Urinary bladder (tissue), 4 donors: ENCODE results near the gene BRINP3. TPM values are rescaled to one million over a fixed set of nuclear protein-coding genes. Genes with fewer than 3 reads are reported as not detected.
"Not testable (repeated sequence)": the region's sequence is repeated elsewhere in the genome, so short reads cannot be mapped to it uniquely, and the experiment has no call there.

Experiments used
- DNase-seq: peaks from one replicate; pipeline ENCODE4 v3.0.0-alpha.2; 2015; ENCODE audit errors: extremely low spot score
- H3K27ac ChIP-seq: one replicate; pipeline ENCODE4 v1.5.1; 2013; ENCODE audit warnings: low read depth, mild to moderate bottlenecking, moderate library complexity
- H3K36me3 ChIP-seq: one replicate; pipeline ENCODE4 v1.6.1; 2013; ENCODE audit warnings: mild to moderate bottlenecking, moderate library complexity; ENCODE audit not compliant: insufficient read depth
- H3K4me1 ChIP-seq: one replicate; pipeline ENCODE4 v1.6.1; 2013; ENCODE audit warnings: mild to moderate bottlenecking, moderate library complexity; ENCODE audit not compliant: insufficient read depth
- H3K4me3 ChIP-seq: one replicate; pipeline ENCODE4 v1.5.1; 2013; ENCODE audit warnings: low read depth, low read length
- WGBS: extraction: QIAGEN DNeasy Blood & Tissue Kit; methylation state at CpG from one replicate; pipeline ENCODE4 v1.1.7; 2013; 5-methylcytosine and 5-hydroxymethylcytosine counted together
- polyA plus RNA-seq: library from polyadenylated mRNA; stranded (reverse); fragments of 200-250 nt; gene quantifications from one replicate; pipeline ENCODE4 v1.2.3, GENCODE V29; 2013
- total RNA-seq: library from RNA; depleted of rRNA; stranded (reverse); fragments of >200 nt; gene quantifications from one replicate; pipeline ENCODE4 v1.2.3, GENCODE V29; 2014
- donor health status: healthy with polysubstance abuse.
- donor health status: healthy.

The BRINP3 gene
- total and polyA plus RNA-seq, 2 donors, result 1.2 to 10.8 TPM

DNA sequence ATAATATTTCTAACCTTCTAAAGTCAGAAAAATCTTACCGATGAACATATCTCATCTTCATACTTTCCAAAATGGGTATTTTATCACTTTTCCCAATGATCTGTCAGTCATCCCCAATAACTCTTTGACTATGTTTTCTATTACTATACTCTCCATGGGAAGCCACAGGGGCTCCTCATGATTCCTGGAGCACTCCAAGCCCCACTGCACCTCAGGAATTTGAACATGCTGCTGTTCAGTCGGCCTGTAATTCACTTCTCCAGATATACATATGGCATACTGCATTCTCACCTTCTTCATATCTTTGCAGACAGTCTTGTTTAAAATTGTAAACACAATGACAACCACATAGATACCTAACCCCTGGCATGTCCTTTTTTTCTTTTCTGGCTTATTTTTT lies 333.0 kb downstream of the BRINP3 start:
- no peaks in the 10 kb centered on the region for H3K36me3 ChIP-seq
- no peak for DNase-seq
- no peaks in the 10 kb centered on the region for H3K4me1 ChIP-seq
- H3K27ac ChIP-seq, result no peak overlapping the region
- H3K4me3 ChIP-seq, result no peak overlapping the region
- 72% methylated on average over 2 of the region's 2 CpGs for WGBS

DNA sequence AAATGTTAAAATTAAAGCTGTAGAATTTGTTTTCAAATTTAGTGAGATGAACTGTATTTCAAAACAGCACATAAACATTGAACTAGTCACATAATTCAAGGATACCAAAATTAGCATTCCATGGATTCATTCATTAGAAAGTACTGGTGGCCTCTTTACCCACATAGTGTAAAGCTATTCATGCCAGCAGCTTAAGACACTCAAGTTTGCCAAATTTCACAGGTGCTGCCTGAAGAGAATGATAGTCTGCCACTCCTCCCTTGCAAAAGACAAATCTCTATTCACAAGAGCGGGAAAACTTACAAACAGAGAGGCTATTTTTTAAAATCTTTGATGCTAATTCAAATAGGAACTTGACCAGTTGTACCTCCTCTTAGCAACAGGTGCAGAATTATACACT lies 337.0 kb downstream of the BRINP3 start:
- Histone ChIP-seq H3K4me3 (no peak overlapping the region), H3K27ac (no peak overlapping the region), H3K36me3 (no peaks in the 10 kb centered on the region), H3K4me1 (no peaks in the 10 kb centered on the region)
- DNase-seq, result no peak
- WGBS, result 95% methylated on average over 1 of the region's 1 CpG

DNA sequence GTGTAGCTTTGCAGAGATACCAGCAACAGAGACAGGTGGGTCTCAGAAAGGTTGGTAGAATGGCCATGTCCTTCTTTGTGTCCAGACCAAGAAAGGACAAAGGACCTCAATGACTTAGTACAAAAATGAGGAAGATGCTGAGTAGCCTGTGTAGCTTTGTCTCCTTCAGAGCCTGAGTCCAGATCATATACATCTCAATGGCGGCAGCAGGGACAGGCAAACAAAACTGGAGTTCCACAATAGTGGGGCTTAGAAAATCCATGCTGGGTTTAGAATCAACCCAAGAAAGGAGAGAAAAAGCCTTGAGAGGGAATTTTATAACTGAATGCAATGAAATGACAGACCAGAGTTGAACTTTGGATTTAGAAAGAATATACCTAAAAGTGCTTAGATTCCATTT lies 339.0 kb downstream of the BRINP3 start:
- 98% methylated on average over 1 of the region's 1 CpG for whole genome bisulfite sequencing
- no peak overlapping the region for H3K4me3 ChIP-seq
- DNase-seq, result no peak
- no peaks in the 10 kb centered on the region for H3K36me3 ChIP-seq
- no peak overlapping the region for H3K27ac ChIP-seq
- no peaks in the 10 kb centered on the region for H3K4me1 ChIP-seq

DNA sequence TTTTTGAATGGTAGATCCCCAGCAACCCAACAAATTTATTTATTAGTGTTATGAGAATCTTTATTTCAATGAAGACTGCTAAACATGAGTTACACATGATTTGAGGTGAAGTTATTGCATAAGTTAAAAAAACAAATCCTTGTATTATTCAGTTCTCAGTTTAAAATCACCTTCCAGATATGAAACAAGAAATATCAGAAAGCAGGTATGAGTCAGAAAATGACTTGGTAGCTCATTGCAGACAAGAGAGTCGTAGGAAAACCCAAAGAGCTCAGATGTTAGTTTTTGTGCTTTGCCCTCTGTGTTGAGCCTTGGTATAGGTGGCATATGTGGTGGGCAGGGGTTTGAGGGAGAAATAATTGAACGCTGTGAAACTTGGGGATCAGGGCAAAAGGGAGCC lies 339.4 kb downstream of the BRINP3 start:
- no peak for DNase-seq
- H3K36me3 ChIP-seq, result no peaks in the 10 kb centered on the region
- H3K4me3 ChIP-seq, result no peak overlapping the region
- H3K4me1 ChIP-seq, result no peaks in the 10 kb centered on the region
- 47% methylated on average over 2 of the region's 2 CpGs for WGBS
- H3K27ac ChIP-seq, result no peak overlapping the region

DNA sequence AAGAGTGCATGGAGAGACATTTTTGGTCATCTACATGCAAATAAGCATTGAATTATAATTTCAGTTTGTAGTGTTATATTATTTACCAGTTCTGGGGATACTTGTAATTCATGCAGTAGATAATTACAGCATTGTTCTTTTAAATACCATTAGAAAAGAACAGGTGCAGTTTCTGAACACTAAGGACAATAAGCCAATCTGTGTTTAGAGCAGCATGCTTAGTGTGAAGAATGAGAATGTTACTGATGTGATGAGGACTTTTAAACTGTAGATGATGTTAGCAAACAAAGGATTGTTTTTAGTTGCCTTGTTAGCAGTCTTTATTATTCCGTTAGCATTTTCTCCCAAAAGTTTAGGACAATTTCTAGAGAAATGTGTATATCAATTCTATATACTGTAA lies 348.3 kb downstream of the BRINP3 start:
- Histone ChIP-seq H3K27ac (no peak overlapping the region), H3K36me3 (no peaks in the 10 kb centered on the region), H3K4me1 (no peaks in the 10 kb centered on the region), H3K4me3 (no peak overlapping the region)
- 92% methylated on average over 1 of the region's 1 CpG for WGBS
- DNase-seq, result no peak

DNA sequence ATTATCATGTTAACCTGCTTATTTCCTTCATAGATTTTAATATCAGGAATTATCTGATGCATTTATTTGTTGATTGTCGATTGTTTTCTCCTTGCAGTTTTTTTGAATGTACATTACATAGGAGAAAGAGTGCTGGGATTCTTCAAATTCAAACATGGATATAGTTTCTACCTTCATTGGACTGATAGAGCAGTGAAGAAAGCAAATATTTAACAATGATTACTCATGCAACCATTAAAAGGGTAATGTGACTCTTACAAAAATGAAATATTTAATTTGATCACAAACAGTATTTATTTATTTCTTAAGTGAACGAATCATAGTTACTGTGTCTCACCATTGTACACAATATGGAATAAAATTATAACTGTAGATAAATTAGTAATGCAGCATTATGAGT lies 350.9 kb downstream of the BRINP3 start:
- no peaks in the 10 kb centered on the region for H3K36me3 ChIP-seq
- no peak for DNase-seq
- no peak overlapping the region for H3K4me3 ChIP-seq
- H3K27ac ChIP-seq, result no peak overlapping the region
- 89% methylated on average over 2 of the region's 2 CpGs for WGBS
- H3K4me1 ChIP-seq, result no peaks in the 10 kb centered on the region

DNA sequence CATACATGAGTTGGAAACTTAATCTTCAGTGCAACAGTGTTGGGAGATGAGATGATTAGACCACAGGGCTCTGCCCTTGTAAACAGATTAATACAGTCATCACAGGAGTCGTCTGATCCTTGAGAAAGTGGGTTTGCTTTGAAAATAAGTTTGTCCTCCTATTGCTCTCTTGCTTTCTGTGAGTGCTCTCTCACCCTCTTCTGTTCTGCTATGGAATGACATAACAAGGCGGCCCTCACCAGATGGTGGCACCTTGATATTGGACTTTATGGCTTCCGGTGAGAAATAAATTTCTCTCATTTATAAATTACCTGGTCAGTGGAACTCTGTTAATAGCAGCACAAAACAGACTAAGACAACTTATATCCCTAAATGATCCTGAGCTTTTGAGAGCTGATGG lies 353.6 kb downstream of the BRINP3 start:
- Histone ChIP-seq H3K27ac (no peak overlapping the region), H3K4me3 (no peak overlapping the region), H3K4me1 (no peaks in the 10 kb centered on the region), H3K36me3 (no peaks in the 10 kb centered on the region)
- no peak for DNase-seq
- 68% methylated on average over 3 of the region's 3 CpGs for WGBS

DNA sequence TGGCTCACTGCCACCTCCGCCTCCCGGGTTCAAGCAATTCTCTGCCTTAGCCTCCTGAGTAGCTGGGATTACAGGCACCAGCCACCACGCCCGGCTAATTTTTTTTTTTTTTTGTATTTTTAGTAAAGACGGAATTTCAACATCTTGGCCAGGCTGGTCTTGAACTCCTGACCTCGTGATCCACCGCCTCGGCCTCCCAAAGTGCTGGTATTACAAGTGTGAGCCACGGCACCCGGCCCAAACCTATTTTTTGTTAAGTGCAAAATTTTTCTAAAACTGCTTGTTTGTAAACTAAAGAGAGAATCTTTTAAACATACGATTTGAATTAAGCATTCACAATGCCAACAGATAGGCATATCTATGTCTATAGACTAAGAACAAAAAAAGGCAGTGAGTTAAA lies 357.1 kb downstream of the BRINP3 start:
- H3K4me3 ChIP-seq, H3K36me3 ChIP-seq, H3K27ac ChIP-seq, H3K4me1 ChIP-seq, DNase-seq: not testable (repeated sequence)
- 93% methylated on average over 11 of the region's 11 CpGs for WGBS

DNA sequence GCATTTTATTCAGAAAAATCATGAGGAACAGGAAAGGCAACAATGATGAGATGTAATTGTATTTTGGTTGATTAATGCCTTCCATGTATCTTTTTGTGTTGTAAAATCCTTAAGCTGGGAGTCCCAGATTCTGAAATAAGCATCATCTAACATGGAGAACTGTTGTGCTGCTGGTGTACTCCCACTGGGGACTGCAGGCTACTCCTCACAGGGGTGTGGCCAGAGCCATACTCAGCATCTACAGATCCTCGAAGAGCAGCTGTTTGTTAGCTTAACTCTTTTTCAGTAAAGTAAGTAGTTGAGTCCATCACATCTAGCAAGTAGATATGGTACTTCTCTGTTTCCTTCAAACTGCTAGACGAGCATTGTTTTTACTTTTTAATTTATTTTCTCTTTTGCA lies 358.0 kb downstream of the BRINP3 start:
- no peak overlapping the region for H3K4me3 ChIP-seq
- no peaks in the 10 kb centered on the region for H3K36me3 ChIP-seq
- 72% methylated on average over 2 of the region's 2 CpGs for WGBS
- no peak for DNase-seq
- H3K27ac ChIP-seq, result no peak overlapping the region
- no peaks in the 10 kb centered on the region for H3K4me1 ChIP-seq

DNA sequence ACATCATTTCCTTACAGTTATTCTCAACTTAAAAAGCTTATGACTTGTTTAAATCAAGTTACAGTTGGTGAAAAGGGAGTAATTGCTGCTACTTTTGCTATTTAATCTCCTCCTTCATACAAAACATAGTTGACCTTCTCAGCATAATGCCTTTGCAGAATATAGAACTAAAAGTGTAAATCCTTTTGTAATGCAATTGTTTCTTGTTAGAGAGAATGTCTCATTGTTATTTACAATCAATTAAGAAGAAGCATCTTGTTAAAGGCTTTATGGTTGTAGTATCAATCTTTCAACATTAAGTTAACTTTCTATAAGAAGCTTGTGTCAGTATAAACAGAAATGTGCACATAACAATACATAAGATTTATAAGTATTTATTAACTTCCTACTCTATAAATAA lies 360.7 kb downstream of the BRINP3 start:
- no peaks in the 10 kb centered on the region for H3K36me3 ChIP-seq
- H3K4me3 ChIP-seq, result no peak overlapping the region
- H3K27ac ChIP-seq, result no peak overlapping the region
- no peak for DNase-seq
- no peaks in the 10 kb centered on the region for H3K4me1 ChIP-seq

DNA sequence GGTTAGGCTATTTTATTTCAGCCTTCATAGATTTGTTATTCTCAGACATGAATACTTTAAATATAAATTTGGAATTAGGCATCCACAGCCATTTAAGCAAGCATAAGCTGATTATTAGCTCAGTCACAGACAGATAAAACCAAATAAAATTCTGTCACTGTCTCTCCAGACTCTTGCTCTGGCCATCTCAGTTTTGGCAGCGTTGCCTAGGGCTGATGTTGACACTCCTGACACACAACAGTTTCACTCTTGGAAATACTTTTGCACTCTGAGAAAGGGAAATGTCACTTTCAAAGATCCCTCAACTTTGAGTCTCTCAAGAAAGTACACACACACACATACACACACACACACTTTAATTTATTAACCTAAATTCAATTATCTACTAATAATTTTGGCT lies 372.7 kb downstream of the BRINP3 start:
- Histone ChIP-seq H3K36me3 (no peaks in the 10 kb centered on the region), H3K4me1 (no peaks in the 10 kb centered on the region), H3K4me3 (no peak overlapping the region), H3K27ac (no peak overlapping the region)
- DNase-seq, result no peak
- 21% methylated on average over 1 of the region's 1 CpG for WGBS

DNA sequence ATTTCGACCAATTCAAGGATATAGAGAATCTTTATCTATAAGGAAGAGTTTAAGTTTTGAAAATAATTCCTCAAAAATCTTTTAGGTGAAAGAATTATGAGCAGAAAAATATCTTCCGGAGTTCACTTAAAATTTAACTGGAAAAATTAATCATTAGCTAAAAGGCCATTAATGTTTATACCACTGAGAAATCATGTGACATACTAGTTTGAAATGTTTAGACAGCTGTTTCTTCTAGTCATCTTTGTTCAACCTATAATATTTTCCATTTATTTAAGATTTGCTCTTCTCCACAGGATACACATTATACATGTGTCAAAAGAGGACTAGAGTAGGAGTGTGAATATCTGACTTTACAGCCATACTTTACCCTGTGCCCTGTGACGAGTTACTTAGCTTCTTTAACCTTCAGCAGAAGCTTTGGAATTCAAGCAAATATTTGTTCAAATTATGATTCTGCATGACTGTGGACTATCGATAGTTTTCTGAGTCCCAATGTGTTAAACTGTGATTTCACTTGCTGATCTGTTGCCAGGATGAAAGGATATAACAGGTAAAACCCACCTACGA lies 374.8 kb downstream of the BRINP3 start:
- H3K36me3 ChIP-seq, result no peaks in the 10 kb centered on the region
- no peak overlapping the region for H3K27ac ChIP-seq
- no peaks in the 10 kb centered on the region for H3K4me1 ChIP-seq
- WGBS, result 87% methylated on average over 5 of the region's 5 CpGs
- no peak for DNase-seq
- no peak overlapping the region for H3K4me3 ChIP-seq

DNA sequence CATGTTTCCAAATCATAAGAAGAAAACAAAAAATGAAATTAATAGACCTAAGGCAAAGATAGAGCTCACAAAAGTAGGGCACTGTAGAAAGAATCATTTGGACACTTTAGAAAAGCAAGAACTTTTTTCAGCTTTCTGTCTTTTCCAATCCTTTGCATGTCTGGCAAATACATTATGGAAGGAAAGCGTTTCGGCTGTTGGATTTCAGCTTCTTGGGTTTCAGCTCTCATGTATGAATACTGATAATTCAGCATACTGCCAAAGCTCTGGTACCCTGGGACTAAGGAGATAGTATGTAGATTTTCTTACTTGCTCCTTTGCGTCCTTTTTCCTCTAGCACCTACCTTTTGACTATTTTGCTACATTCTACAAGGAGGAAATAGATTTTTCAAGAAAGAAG lies 375.9 kb downstream of the BRINP3 start:
- Histone ChIP-seq H3K36me3 (no peaks in the 10 kb centered on the region), H3K4me1 (no peaks in the 10 kb centered on the region), H3K27ac (no peak overlapping the region), H3K4me3 (no peak overlapping the region)
- 81% methylated on average over 3 of the region's 3 CpGs for WGBS
- DNase-seq, result no peak

DNA sequence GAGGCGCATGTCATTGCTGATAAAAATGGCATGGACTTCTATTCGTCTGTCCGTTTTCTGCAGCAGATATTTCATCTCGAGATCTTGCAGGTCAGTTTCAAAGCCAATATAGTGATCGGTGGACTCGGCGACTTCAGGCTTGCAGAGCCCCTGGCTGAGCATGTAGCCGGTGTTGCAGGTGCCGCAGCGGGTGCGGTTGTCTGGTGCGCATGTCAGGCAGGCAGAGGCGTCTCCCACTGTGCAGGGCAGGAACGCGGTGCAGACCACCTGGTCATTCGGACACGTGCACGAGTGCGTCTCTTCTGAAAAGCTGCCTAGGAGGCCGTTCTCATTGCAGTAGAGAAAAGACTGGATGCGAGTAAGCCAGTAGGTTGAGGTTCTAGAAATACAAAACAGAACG lies 378.9 kb downstream of the BRINP3 start:
- no peak for DNase-seq
- H3K27ac ChIP-seq, result no peak overlapping the region
- 94% methylated on average over 22 of the region's 22 CpGs for WGBS
- H3K4me1 ChIP-seq, result no peaks in the 10 kb centered on the region
- H3K4me3 ChIP-seq, result no peak overlapping the region
- no peaks in the 10 kb centered on the region for H3K36me3 ChIP-seq

DNA sequence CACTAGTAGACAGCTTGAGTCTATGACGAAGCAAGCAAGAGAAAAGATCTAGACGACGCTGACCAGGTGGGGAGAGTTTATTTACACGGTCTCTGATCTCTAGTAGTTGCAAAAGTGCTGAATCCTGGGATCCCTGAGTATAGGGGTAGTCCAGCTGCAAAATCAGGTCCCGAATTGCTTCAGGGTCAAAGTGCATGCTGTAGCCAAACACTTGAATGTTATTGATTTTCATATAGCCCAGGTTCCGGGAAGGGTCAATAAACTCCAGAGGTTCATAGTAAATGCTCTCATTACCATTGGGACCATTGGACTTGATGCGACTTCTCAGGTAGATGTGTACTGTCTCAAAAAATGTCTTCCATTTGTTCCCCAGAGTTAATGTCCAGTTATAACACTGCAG lies 379.6 kb downstream of the BRINP3 start:
- 90% methylated on average over 7 of the region's 7 CpGs for whole genome bisulfite sequencing
- H3K27ac ChIP-seq, result no peak overlapping the region
- H3K4me3 ChIP-seq, result no peak overlapping the region
- H3K4me1 ChIP-seq, result no peaks in the 10 kb centered on the region
- H3K36me3 ChIP-seq, result no peaks in the 10 kb centered on the region
- DNase-seq, result no peak
